Stomach (tissue), 4 donors: ENCODE data around the gene NR1I3.

Experiments
- CTCF ChIP-seq, 7 experiments: fragments of 450-650 bp in 4 of 7; fragments of 200-600 bp in 3 of 7; sonication (generic) in 3 of 7; IDR thresholded peaks; one replicate each; pipeline ENCODE4 v1.5.1; 2016 to 2019; ENCODE audit warnings: antibody characterized with exemption in 7 of 7, control low read depth in 2 of 7, mild to moderate bottlenecking in 1 of 7
- POLR2A ChIP-seq, 4 donors: fragments of 450-650 bp; IDR thresholded peaks; one replicate each; pipeline ENCODE4 v1.6.1; 2016; ENCODE audit warnings: antibody characterized with exemption in 4 of 4, control low read depth in 2 of 4, mild to moderate bottlenecking in 1 of 4, moderate library complexity in 1 of 4

GRCh38 chr1:161201836-161202712 lies 35.9 kb downstream of the NR1I3 start, which contains the start of gene NDUFS2:
- TF ChIP-seq CTCF (IDR thresholded peaks at IDR 0.05) (no peak), POLR2A (IDR thresholded peaks at IDR 0.05) (peak in 2 of 4 donors; percentile 54 to 59)
